ENCODE measurements around the gene GPR183. TPM values are rescaled to one million over a fixed set of nuclear protein-coding genes. Genes with fewer than 3 reads are reported as not detected.
A peak's percentile ranks its signal among the peaks of the same experiment; 100 is the strongest.

The GPR183 gene
- total RNA-seq, 3 donors from 2014 or later: 1.6 to 15.3 (median 5.0) TPM

GRCh38 chr13:99297331-99297730 lies 9.9 kb downstream of the GPR183 start:
- no peak for ATAC-seq
- Histone ChIP-seq H3K9me3 (no peaks in the 10 kb centered on the region), H3K36me3 (ENCODE audit: low read depth) (no peaks in the 10 kb centered on the region), H3K4me3 (no peak overlapping the region), H3K4me1 (ENCODE audit: low read depth) (peaks cover 8% of the 10 kb centered on the region)
- TF ChIP-seq CTCF (IDR thresholded peaks at IDR 0.05): no peak
- no peak for DNase-seq
- intact Hi-C loops (cut with DNase I, micrococcal nuclease): no loop called here

GRCh38 chr13:99296398-99296797 lies 10.8 kb downstream of the GPR183 start:
- intact Hi-C loops (cut with DNase I, micrococcal nuclease): no loop called here
- no peak overlapping the region for H3K4me3 ChIP-seq
- DNase-seq (no peak), ATAC-seq (no peak)
- no peak for TF ChIP-seq CTCF (IDR thresholded peaks at IDR 0.05)
- H3K36me3 ChIP-seq (ENCODE audit: low read depth): no peaks in the 10 kb centered on the region
- no peaks in the 10 kb centered on the region for H3K9me3 ChIP-seq
- H3K4me1 ChIP-seq (ENCODE audit: low read depth): peaks cover 8% of the 10 kb centered on the region

GRCh38 chr13:99295488-99296252 lies 11.5 kb downstream of the GPR183 start:
- Histone ChIP-seq H3K9me3 (no peaks in the 10 kb centered on the region), H3K4me3 (no peak overlapping the region), H3K4me1 (ENCODE audit: low read depth) (peaks cover 8% of the 10 kb centered on the region), H3K36me3 (ENCODE audit: low read depth) (no peaks in the 10 kb centered on the region)
- DNase-seq (no peak), ATAC-seq (no peak)
- TF ChIP-seq CTCF (IDR thresholded peaks at IDR 0.05): no peak
- intact Hi-C loops (cut with DNase I, micrococcal nuclease): no loop called here

- ATAC-seq (no peak), DNase-seq (no peak)
- no peak for TF ChIP-seq CTCF (IDR thresholded peaks at IDR 0.05)
- intact Hi-C loops (cut with DNase I, micrococcal nuclease): no loop called here
- no peak overlapping the region for H3K4me3 ChIP-seq
- H3K9me3 ChIP-seq: no peaks in the 10 kb centered on the region
- H3K36me3 ChIP-seq (ENCODE audit: low read depth): no peaks in the 10 kb centered on the region
- peaks cover 8% of the 10 kb centered on the region for H3K4me1 ChIP-seq (ENCODE audit: low read depth)
Measured at GRCh38 chr13:99294958-99295357, 12.2 kb downstream of the GPR183 start.

- no peak for DNase-seq
- peaks cover 8% of the 10 kb centered on the region for H3K4me1 ChIP-seq (ENCODE audit: low read depth)
- intact Hi-C loops (cut with DNase I, micrococcal nuclease): no loop called here
- no peak for TF ChIP-seq CTCF (IDR thresholded peaks at IDR 0.05)
- no peaks in the 10 kb centered on the region for H3K36me3 ChIP-seq (ENCODE audit: low read depth)
- H3K9me3 ChIP-seq: no peaks in the 10 kb centered on the region
- no peak overlapping the region for H3K4me3 ChIP-seq
- peak; percentile 90 for ATAC-seq
Measured at GRCh38 chr13:99294198-99294597, 13.0 kb downstream of the GPR183 start.
